HG03432 (cell line): Measurements from ENCODE around the gene CRYBG1.
"Not testable (repeated sequence)": the region's sequence is repeated elsewhere in the genome, so short reads cannot be mapped to it uniquely, and the experiment has no call there.

Source experiments
- ATAC-seq: cut with Tn5 transposase; IDR thresholded peaks from one replicate; pipeline ENCODE4 v1.9.1; 2021; ENCODE audit warnings: mild to moderate bottlenecking, moderate library complexity; ENCODE audit not compliant: unreplicated experiment

CRYBG1 gene

GRCh38 chr6:106547601-106548453 is 187.3 kb downstream of the CRYBG1 start:
- ATAC-seq: no peak

- ATAC-seq: not testable (repeated sequence)
Measured at GRCh38 chr6:106548926-106549455, 188.5 kb downstream of the CRYBG1 start.

DNA sequence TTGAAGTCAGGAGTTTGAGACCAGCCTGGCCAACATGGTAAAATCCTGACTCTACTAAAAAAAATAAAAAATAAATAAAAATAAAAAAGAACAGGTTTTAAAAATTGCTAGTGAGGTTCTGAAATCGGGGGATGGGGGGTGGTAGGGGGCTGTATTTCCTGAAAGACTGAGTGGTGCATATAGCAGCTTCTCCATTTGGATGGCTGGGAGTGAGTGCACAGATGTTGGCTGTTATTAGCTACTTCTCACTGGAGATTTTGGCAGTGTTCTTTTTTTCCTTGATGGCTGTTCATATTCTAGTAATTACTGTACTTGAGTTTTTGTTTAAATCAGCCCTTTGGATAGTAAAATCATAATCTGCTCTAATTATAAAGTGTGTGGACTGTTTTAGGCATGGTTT is 189.0 kb downstream of the CRYBG1 start:
- no peak for ATAC-seq

DNA sequence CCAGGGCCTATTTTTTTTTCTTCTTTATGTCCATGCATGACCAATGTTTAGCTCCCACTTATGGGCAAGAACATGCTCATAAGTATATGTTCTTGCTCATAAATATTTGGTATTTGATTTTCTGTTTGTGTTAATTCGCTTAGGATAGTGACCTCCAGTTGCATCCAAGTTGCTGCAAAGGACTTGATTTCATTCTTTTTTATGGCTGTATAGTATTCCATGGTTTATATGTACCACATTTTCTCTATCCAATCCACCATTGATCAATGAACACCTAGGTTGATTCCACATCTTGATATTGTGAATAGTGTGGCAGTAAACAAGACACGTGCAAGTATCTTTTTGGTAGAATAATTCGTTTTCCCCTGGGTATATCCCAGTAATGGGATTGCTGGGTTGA is 190.6 kb downstream of the CRYBG1 start:
- ATAC-seq: no peak

DNA sequence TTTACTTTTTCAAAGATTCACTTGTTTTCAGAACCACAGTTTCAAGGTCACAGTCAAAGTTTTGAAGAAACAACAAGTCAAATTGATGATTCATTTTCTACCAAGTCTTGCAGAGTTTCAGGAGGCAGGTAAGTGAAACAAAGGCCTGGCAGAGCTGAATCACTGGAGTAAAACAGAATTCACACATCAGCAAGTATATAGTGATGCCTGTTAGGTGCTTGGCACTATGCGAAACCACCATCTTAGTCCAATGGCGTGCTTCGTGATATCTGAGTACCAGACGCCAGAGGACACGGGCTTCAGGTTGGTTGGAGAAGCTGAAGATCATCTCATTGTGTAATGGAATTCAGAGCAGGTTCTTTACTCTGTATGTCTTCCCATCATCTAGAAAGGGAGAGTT is 192.9 kb downstream of the CRYBG1 start:
- no peak for ATAC-seq

DNA sequence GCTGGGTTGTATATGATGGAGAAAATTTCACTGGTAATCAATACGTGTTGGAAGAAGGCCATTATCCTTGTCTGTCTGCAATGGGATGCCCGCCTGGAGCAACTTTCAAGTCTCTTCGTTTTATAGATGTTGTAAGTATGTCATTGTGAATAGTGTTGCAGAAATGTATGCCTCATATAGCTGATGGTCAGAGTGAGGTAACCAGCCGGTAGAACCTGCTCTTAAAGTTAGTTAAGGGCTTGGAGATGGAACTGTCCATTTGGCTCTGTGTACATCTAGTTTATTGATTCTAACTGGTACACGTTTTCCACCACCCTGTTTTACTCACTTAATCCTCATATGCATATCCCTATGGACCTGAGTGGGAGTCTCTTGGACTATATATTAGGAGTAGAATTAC is 195.2 kb downstream of the CRYBG1 start:
- no peak for ATAC-seq

DNA sequence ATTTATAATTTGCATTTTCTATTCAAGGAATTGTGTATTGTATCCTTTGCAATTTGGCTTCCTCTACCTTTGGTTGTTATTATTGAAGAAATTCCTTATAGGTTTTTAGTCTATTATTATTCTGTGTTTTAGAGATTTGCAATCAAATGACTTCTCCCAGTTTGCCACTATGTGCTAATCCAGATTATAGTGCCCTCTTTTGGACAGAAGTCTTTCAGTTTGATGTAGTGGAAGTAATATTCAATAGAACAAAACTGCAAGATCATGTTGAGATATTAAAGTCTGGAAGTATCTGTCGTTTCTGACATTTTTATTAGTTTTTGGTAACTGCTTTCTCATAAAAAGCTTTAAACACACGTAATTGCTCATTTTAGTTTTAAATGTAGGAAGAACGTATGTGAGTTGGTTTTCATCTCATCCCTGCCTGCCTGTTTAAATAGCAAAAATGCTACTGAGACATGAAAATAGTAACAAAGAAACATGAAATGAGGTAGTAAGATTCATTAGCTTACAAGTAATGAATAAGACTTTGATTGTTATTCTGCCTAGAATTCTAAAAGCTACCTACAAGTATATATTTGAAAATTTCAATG is 195.9 kb downstream of the CRYBG1 start:
- ATAC-seq: no peak

GRCh38 chr6:106557837-106558236 is 197.3 kb downstream of the CRYBG1 start:
- no peak for ATAC-seq

- ATAC-seq: no peak
Measured at GRCh38 chr6:106558364-106558763, 197.8 kb downstream of the CRYBG1 start.

- ATAC-seq: not testable (repeated sequence)
Measured at GRCh38 chr6:106559659-106560058, 199.1 kb downstream of the CRYBG1 start.

- ATAC-seq: no peak
Measured at GRCh38 chr6:106560996-106561685, 200.6 kb downstream of the CRYBG1 start.

- ATAC-seq: no peak
Measured at GRCh38 chr6:106561686-106562405, 201.3 kb downstream of the CRYBG1 start.

- no peak for ATAC-seq
Measured at GRCh38 chr6:106563614-106564013, 203.1 kb downstream of the CRYBG1 start.

DNA sequence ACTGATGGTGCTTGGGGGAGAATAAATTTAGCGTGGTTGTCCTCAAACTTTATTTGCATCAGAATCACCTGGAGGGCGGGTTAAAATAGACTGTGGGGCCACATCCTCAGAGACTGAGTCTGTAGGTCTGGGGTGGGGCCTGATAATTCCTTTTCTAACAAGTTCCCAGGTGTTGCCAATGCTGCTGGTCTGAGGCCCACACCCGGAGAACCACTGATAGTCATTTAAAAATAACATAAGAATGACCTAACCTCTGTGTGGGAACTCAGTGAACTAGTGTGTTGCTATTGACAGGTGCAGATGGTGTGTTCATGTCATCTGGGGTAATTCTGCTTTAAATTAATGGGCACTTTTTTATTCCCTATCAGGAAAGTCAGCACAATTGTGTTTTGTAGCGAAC is 204.0 kb downstream of the CRYBG1 start:
- ATAC-seq: no peak

GRCh38 chr6:106568530-106568929 is 208.0 kb downstream of the CRYBG1 start:
- no peak for ATAC-seq

- ATAC-seq: no peak
Measured at GRCh38 chr6:106569428-106569827, 208.9 kb downstream of the CRYBG1 start.

GRCh38 chr6:106572436-106572835 is 211.9 kb downstream of the CRYBG1 start:
- ATAC-seq: no peak

- no peak for ATAC-seq
Measured at GRCh38 chr6:106572875-106573585, 212.5 kb downstream of the CRYBG1 start.

- no peak for ATAC-seq
Measured at GRCh38 chr6:106574741-106575458, 214.4 kb downstream of the CRYBG1 start.

DNA sequence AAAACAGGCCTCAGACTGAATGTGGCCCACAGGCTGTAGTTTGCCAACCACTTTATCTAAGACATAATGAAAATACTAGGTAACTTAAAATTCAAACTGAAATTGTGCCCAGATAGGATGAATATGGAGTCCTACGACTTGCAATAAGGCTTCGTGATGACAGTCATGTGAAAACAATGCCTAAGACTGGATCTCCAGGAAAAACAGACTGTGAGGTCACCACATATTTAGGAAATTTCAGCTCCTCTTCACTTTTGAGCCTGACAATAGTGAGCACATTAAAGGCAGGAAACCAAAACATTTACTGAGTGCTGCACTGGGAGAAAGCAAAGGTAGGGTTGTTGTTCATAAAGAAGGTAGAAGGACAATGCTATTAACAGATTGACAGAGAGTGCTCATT is 218.8 kb downstream of the CRYBG1 start:
- ATAC-seq: no peak
